ENCODE results near the gene TARBP2. TPM values are rescaled to one million over a fixed set of nuclear protein-coding genes. Genes with fewer than 3 reads are reported as not detected.

TARBP2 gene
- total RNA-seq, 2 experiments from 2014 or later: 41.0 to 47.3 TPM

- Mint-ChIP-seq H3K4me1 (peaks cover 37% of the 10 kb centered on the region), H3K4me3 (peak overlapping the region; percentile 88), H3K36me3 (no peaks in the 10 kb centered on the region), H3K27ac (peak overlapping the region; percentile 79), H3K9me3 (no peaks in the 10 kb centered on the region), H3K27me3 (no peaks in the 10 kb centered on the region)
- no peak for DNase-seq
Measured at GRCh38 chr12:53498235-53498630, 2.9 kb upstream of the TARBP2 start.

DNA sequence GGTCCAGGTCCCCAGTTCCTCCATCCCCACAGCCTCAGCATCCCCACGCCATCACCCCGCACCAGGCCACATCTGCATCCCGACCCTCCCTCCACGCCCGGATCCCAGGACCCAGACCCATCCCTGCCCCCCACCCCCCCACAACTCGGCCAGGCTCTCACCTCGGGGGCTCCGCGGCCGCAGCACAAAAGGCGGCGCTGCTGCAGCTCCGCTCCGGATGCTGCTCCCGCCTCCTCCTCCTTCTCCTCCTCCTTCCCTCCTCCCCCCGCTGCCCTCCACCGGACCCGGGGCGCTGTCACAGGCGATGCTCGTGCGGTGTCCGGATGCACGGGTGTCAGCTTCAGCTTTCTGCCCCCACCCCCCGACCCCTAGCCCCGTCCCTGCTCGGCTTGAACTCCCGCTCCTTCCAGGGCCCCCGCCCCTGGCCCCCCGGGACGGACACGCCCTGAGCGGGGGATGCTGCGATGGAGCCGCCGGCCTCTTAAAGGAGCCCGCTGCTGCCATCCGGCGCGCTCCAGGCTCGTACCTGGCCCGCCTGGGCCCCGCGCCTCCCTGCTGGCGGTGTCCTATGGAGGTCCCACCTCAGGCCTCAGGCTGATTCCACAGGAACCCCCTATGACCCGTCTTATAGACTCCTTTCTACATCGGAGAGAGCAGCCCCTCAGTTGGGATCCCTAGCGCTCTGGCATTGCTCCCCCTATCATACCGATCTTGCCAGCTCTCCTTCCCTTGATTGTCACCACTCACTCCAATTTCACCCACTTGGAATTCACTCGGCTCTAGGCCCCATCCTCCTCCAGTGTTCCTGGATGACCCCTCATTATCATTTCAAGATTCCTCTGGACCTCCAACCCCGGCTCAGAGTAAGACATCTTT, 1.6 kb upstream of the TARBP2 start, which contains the start of gene MAP3K12:
Gene MAP3K12, minus strand, starts transcription at position 193 of the 876 bp plus-strand sequence. CDS start 12,067 bp downstream, outside the sequence.
- Mint-ChIP-seq H3K4me3 (peak within 1 kb of the TSS; percentile 88), H3K27me3 (no peaks in the 10 kb centered on the region), H3K27ac (peak within 1 kb of the TSS; percentile 93), H3K4me1 (peaks cover 28% of the 10 kb centered on the region), H3K9me3 (no peaks in the 10 kb centered on the region), H3K36me3 (no peaks in the 10 kb centered on the region)
- peak; percentile 74 for DNase-seq

DNA sequence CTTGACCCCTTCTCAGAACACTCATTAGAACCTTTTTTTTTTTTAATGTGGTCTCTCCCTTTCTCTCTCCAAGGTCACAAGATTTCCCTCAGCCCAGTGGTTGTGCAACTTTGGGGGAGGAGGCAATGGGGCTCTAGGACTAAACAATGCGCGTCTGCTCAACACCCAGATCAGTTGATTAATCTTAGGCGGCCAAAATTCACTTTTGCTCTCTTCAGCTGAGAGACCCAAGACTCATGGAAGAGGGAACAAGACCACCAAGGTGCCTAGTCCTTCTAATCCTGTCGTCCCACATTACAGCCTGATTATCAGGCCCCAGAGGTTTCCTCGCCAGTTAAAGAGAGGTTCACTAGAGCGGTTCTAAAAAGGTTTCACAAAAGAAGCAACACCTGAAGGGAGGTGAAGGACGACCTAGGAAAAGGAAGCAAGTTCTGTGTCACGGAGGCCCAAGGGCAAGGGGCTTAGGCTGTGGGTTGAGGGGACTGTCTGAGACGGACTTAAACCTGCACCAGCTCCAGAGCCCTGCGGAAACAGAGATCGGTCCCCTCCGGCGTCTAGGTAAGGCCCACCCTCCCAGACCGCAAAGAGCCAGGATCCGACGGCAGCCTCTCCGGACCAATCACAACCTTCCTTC, 824 bp upstream of the TARBP2 start:
- Mint-ChIP-seq H3K4me3 (peak overlapping the region; percentile 88), H3K4me1 (peaks cover 28% of the 10 kb centered on the region), H3K9me3 (no peaks in the 10 kb centered on the region), H3K27ac (peak overlapping the region; percentile 93), H3K27me3 (no peaks in the 10 kb centered on the region), H3K36me3 (no peaks in the 10 kb centered on the region)
- no peak for DNase-seq

DNA sequence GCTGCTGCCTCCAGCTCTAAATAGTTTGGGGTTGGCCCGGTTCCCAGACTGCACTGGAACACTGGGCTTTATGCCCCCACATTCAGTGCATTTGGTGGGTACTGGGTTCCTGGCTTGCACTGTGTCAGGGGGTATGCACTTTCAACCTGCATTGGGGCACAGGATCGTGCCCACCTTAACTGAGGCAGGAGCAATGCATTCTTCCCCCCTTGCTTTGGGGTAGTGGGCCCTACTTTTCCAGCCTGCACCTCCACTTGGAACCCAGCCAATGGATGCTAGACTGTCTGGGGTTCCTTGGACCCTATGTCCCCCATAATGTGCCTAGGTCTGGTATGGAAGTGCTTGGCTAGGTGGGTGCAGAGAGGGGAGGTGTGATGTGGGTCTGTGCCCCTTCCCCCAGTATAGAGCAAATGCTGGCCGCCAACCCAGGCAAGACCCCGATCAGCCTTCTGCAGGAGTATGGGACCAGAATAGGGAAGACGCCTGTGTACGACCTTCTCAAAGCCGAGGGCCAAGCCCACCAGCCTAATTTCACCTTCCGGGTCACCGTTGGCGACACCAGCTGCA, 615 bp downstream of the TARBP2 start:
- peak overlapping the region; percentile 93 for H3K27ac Mint-ChIP-seq
- no peak for DNase-seq
- no peaks in the 10 kb centered on the region for H3K9me3 Mint-ChIP-seq
- H3K36me3 Mint-ChIP-seq: peaks cover 4% of the 10 kb centered on the region
- H3K4me3 Mint-ChIP-seq: peak overlapping the region; percentile 88
- H3K27me3 Mint-ChIP-seq: no peaks in the 10 kb centered on the region
- H3K4me1 Mint-ChIP-seq: peaks cover 28% of the 10 kb centered on the region

DNA sequence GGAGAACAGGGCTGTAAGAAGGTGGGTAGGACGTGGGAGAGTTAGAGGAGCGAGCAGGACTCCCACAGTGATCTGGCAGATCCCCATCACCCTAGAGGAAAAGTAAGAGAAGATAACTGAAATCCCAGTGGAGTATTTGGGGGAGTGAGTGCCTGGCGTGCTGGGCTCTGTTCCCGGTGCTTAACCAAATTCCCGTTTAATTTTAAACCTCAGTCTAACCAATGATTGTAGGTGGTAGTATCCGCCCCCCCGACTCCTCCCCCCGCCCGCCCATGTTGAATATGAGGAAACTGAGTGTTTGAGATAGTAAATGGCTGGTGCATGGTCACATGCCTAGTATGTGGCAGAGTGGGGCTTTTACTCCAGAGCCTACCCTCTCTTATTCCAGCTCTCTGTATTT, 1.2 kb downstream of the TARBP2 start:
- Mint-ChIP-seq H3K4me1 (peaks cover 28% of the 10 kb centered on the region), H3K27ac (no peak overlapping the region)
- no peak for DNase-seq

DNA sequence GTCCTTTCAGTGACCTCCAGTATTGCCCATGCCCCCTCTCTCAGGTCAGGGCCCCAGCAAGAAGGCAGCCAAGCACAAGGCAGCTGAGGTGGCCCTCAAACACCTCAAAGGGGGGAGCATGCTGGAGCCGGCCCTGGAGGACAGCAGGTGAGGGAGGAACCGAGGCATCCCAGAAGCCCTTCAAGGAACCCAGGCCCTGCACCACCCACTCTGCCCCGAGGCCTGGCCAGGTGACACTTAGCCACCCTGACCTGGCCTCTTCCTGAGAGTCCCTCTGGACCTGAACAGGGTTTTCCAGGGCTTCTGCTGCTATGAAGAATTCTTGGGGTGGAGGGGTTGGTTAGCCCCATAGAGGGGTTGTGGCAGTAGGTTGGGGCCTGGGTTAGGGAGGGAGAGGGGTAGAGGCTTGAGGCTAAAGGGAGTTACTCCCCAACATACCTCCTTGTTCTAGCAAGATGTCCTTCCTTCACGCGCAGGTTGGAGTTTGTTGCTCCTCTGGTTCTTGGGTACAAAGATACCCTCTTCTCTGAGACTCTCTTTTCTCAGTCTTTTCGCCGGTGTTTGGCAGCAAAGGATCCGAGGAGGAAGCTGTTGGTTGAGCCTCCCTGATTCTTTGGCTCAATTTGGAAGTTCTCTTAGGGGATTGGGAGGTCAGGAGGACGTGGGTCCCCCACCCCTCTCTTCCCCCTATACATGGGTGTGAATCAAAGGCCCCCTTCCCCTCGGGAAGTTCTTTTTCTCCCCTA, 2.1 kb downstream of the TARBP2 start:
- H3K4me1 Mint-ChIP-seq: peaks cover 26% of the 10 kb centered on the region
- H3K27ac Mint-ChIP-seq: no peak overlapping the region
- H3K36me3 Mint-ChIP-seq: peaks cover 6% of the 10 kb centered on the region
- no peaks in the 10 kb centered on the region for H3K9me3 Mint-ChIP-seq
- peak overlapping the region; percentile 14 for H3K4me3 Mint-ChIP-seq
- H3K27me3 Mint-ChIP-seq: no peaks in the 10 kb centered on the region
- DNase-seq: no peak

More for the DNA sequence above, 1.2 kb downstream of the TARBP2 start:
- Mint-ChIP-seq H3K9me3 (no peaks in the 10 kb centered on the region), H3K4me3 (peak overlapping the region; percentile 88), H3K27me3 (no peaks in the 10 kb centered on the region), H3K36me3 (peaks cover 4% of the 10 kb centered on the region)

GRCh38 chr12:53504004-53504920, 3.2 kb downstream of the TARBP2 start:
- Mint-ChIP-seq H3K9me3 (no peaks in the 10 kb centered on the region), H3K36me3 (peaks cover 6% of the 10 kb centered on the region), H3K27ac (no peak overlapping the region), H3K4me3 (peak overlapping the region; percentile 10), H3K27me3 (no peaks in the 10 kb centered on the region), H3K4me1 (peaks cover 25% of the 10 kb centered on the region)
- DNase-seq: no peak

GRCh38 chr12:53505086-53505485, 4.0 kb downstream of the TARBP2 start:
- Mint-ChIP-seq H3K27me3 (no peaks in the 10 kb centered on the region), H3K4me1 (peaks cover 20% of the 10 kb centered on the region), H3K36me3 (peaks cover 6% of the 10 kb centered on the region), H3K9me3 (no peaks in the 10 kb centered on the region), H3K4me3 (no peak overlapping the region), H3K27ac (no peak overlapping the region)
- no peak for DNase-seq

GRCh38 chr12:53505555-53506449, 4.7 kb downstream of the TARBP2 start:
- Mint-ChIP-seq H3K4me3 (no peak overlapping the region), H3K4me1 (peaks cover 16% of the 10 kb centered on the region), H3K27me3 (no peaks in the 10 kb centered on the region), H3K27ac (no peak overlapping the region), H3K36me3 (peaks cover 6% of the 10 kb centered on the region), H3K9me3 (no peaks in the 10 kb centered on the region)
- no peak for DNase-seq

DNA sequence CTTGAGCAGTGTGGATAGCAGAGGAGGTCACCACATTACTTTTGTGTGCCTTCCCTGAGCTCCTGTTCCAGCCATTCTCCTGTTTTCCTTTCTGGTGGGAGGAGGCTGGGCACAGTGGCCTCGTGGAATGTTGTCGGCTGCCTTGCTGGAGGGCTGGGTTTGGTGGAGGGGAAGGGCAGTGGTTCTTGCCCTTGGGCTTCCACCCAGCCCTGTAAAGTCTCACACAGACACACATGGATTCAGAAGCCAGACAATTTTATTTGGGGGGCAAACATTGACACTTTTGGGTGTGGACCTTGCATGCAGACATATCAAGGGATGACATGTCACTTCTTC, 5.3 kb downstream of the TARBP2 start:
- peaks cover 6% of the 10 kb centered on the region for H3K36me3 Mint-ChIP-seq
- H3K4me3 Mint-ChIP-seq: no peak overlapping the region
- no peak overlapping the region for H3K27ac Mint-ChIP-seq
- no peaks in the 10 kb centered on the region for H3K27me3 Mint-ChIP-seq
- H3K4me1 Mint-ChIP-seq: peaks cover 16% of the 10 kb centered on the region
- DNase-seq: no peak
- H3K9me3 Mint-ChIP-seq: no peaks in the 10 kb centered on the region

GRCh38 chr12:53506881-53507602, 6.0 kb downstream of the TARBP2 start, which contains the start of gene NPFF:
NPFF (minus strand) TSS chr12:53507484; CDS start chr12:53507474, 10 bp downstream.
- no peak within 1 kb of the TSS for H3K4me3 Mint-ChIP-seq
- H3K36me3 Mint-ChIP-seq: peaks cover 6% of the 10 kb centered on the region
- peaks cover 14% of the 10 kb centered on the region for H3K4me1 Mint-ChIP-seq
- no peak within 1 kb of the TSS for H3K27ac Mint-ChIP-seq
- no peaks in the 10 kb centered on the region for H3K27me3 Mint-ChIP-seq
- no peak for DNase-seq
- H3K9me3 Mint-ChIP-seq: no peaks in the 10 kb centered on the region

- peaks cover 6% of the 10 kb centered on the region for H3K36me3 Mint-ChIP-seq
- no peaks in the 10 kb centered on the region for H3K27me3 Mint-ChIP-seq
- H3K27ac Mint-ChIP-seq: no peak overlapping the region
- no peaks in the 10 kb centered on the region for H3K9me3 Mint-ChIP-seq
- H3K4me3 Mint-ChIP-seq: no peak overlapping the region
- DNase-seq: no peak
- H3K4me1 Mint-ChIP-seq: peaks cover 12% of the 10 kb centered on the region
Measured at GRCh38 chr12:53507603-53507885, 6.5 kb downstream of the TARBP2 start.

All from activated naive CD8-positive, alpha-beta T cell treated with anti-CD3 and anti-CD28 coated beads for 36 hours (primary cell).